HepG2 (cell line): ENCODE measurements around the gene KRT10. TPM values are rescaled to one million over a fixed set of nuclear protein-coding genes. Genes with fewer than 3 reads are reported as not detected.

Source experiments
- ATAC-seq: fragments of 200-7000 bp; cut with Tn5 transposase; 3 replicates; pipeline ENCODE4 v1.9.1; 2020; ENCODE audit warnings: mild to moderate bottlenecking, moderate library complexity
- BruUV-seq: library from RNA; stranded (reverse); fragments of 400-500 nt; replicated peaks from 2 replicates; lab custom pipeline; 2021; lab: Mats Ljungman, UMichigan
- CTCF ChIA-PET: fragments of 300-600 bp; formaldehyde crosslinking; extraction: SDS; loops from one replicate; lab custom pipeline; 2021; ENCODE audit warnings: low total read pairs, inconsistent platforms, low intra/inter-chr PET ratio; lab: Yijun Ruan, JAX
- POLR2A ChIA-PET: fragments of 350-600 bp; sonication (Branson Sonifier 250); formaldehyde crosslinking; loops from one replicate; lab custom pipeline; 2020; ENCODE audit warnings: antibody characterized with exemption, inconsistent platforms; lab: Yijun Ruan, JAX
- DNase-seq: peaks from one replicate; pipeline ENCODE4 v3.0.0-alpha.2; 2015; ENCODE audit warnings: low spot score
- FAIRE-seq: peaks from 3 replicates; lab custom pipeline; 2011; peaks lifted over from hg19 to GRCh38; lab: Jason Lieb, UNC
- H2AFZ ChIP-seq: one replicate; pipeline ENCODE4 v1.6.1; 2011; ENCODE audit warnings: low read length, inconsistent platforms
- H3K27ac ChIP-seq: fragments of 300-600 bp; 3 replicates; pipeline ENCODE4 v1.8.0; 2011; ENCODE audit warnings: mixed run types, mild to moderate bottlenecking, mixed read lengths, low read length, inconsistent platforms; ENCODE audit not compliant: insufficient read depth; ENCODE audit errors: extremely low read length
- H3K27me3 ChIP-seq, 2 experiments: fragments of 200-600 bp in 1 of 2; 2 replicates in 1 of 2; 3 replicates in 1 of 2; pipeline versions ENCODE4 v1.6.0 to v1.8.0; 2011; ENCODE audit warnings: low read length in 2 of 2, mild to moderate bottlenecking in 2 of 2, moderate library complexity in 2 of 2, inconsistent platforms in 1 of 2; ENCODE audit not compliant: insufficient read depth in 2 of 2, control insufficient read depth in 1 of 2
- H3K36me3 ChIP-seq, 2 experiments: fragments of 200-600 bp in 1 of 2; replicated peaks in 1 of 2; 2 replicates in 1 of 2; 3 replicates in 1 of 2; pipeline versions ENCODE4 v1.5.1 to v1.8.0; 2011; ENCODE audit warnings: low read length in 2 of 2, inconsistent platforms in 1 of 2; ENCODE audit not compliant: insufficient read depth in 2 of 2, control insufficient read depth in 1 of 2
- H3K4me1 ChIP-seq: 2 replicates; pipeline ENCODE4 v1.5.1; 2012; ENCODE audit warnings: low read length, inconsistent platforms; ENCODE audit not compliant: insufficient read depth
- H3K4me2 ChIP-seq: 2 replicates; pipeline ENCODE4 v1.6.0; 2011; ENCODE audit warnings: low read depth, low read length, inconsistent platforms
- H3K4me3 ChIP-seq, 3 experiments: fragments of 200-600 bp in 1 of 3; sonication (generic), shearing (Covaris generic) in 1 of 3; replicated peaks in 1 of 3; 2 replicates each; pipeline ENCODE4 v1.5.1; 2011 to 2016; ENCODE audit warnings: low read length in 3 of 3, inconsistent platforms in 2 of 3, low read depth in 2 of 3, mild to moderate bottlenecking in 2 of 3, control low read depth in 1 of 3, mixed read lengths in 1 of 3; ENCODE audit not compliant: insufficient read depth in 1 of 3
- H3K79me2 ChIP-seq: one replicate; pipeline ENCODE4 v1.6.1; 2011; ENCODE audit warnings: low read length, inconsistent platforms; ENCODE audit not compliant: insufficient read depth
- H3K9ac ChIP-seq: 2 replicates; pipeline ENCODE4 v1.6.0; 2011; ENCODE audit warnings: mild to moderate bottlenecking, low read depth, low read length, inconsistent platforms; ENCODE audit not compliant: insufficient read depth
- H3K9me3 ChIP-seq: 2 replicates; pipeline ENCODE4 v1.5.1; 2012; ENCODE audit warnings: mild to moderate bottlenecking, low read length
- H4K20me1 ChIP-seq: 2 replicates; pipeline ENCODE4 v1.6.0; 2011; ENCODE audit warnings: inconsistent platforms, mild to moderate bottlenecking, low read length, moderate library complexity; ENCODE audit not compliant: insufficient read depth
- E2F2 ChIP-seq: sonication (generic); formaldehyde crosslinking; IDR thresholded peaks from 2 replicates; pipeline ENCODE4 v1.4.0; 2020; ENCODE audit warnings: missing genetic modification reagents, borderline replicate concordance
- KAT8 ChIP-seq: IDR thresholded peaks from 2 replicates; pipeline ENCODE4 v1.6.1; 2016; ENCODE audit warnings: missing genetic modification reagents, missing compliant biosample characterization
- MAFF ChIP-seq: IDR thresholded peaks from 2 replicates; pipeline ENCODE4 v1.6.1; 2011; ENCODE audit warnings: low read depth, low read length, improper control_type of control experiment
- MAFK ChIP-seq, 2 experiments: IDR thresholded peaks in 1 of 2; conservative IDR thresholded peaks in 1 of 2; 2 replicates each; pipeline ENCODE4 v1.6.1; 2011; ENCODE audit warnings: improper control_type of control experiment in 2 of 2, low read length in 2 of 2
- MLXIP ChIP-seq: sonication (generic); formaldehyde crosslinking; IDR thresholded peaks from 2 replicates; pipeline ENCODE4 v1.9.0; 2021; ENCODE audit warnings: missing genetic modification reagents, borderline replicate concordance
- RORA ChIP-seq: sonication (generic); formaldehyde crosslinking; IDR thresholded peaks from 2 replicates; pipeline ENCODE4 v1.5.0; 2020; ENCODE audit warnings: mild to moderate bottlenecking, missing genetic modification reagents, moderate library complexity
- TARDBP ChIP-seq: sonication (generic); formaldehyde crosslinking; IDR thresholded peaks from 2 replicates; pipeline ENCODE4 v1.8.0; 2022; ENCODE audit warnings: mild to moderate bottlenecking, missing genetic modification reagents
- WGBS: methylation state at CpG from one replicate; pipeline ENCODE4 v1.1.6; 2017; ENCODE audit warnings: low lambda C conversion rate; 5-methylcytosine and 5-hydroxymethylcytosine counted together
- in situ Hi-C: cut with HindIII; loops from 2 replicates; pipeline ENCODE4 v1.10.0; 2017; ENCODE audit warnings: low pct_unique_long_range_greater_than_20kb; ENCODE audit not compliant: extremely low pct_ligation_motif_present
- intact Hi-C: fragments of 100-400 bp; cut with micrococcal nuclease; formaldehyde crosslinking; loops from one replicate; pipeline ENCODE4 v1.10.0; 2022; ENCODE audit not compliant: unreplicated experiment
- polyA plus RNA-seq, 8 experiments: library from polyadenylated mRNA; depleted of rRNA in 3 of 8; stranded (reverse) in 7 of 8; unstranded in 1 of 8; fragments of >200 nt; fragmentation: Illumina TruSeq in 4 of 8; extraction: Trizol in 4 of 8; gene quantifications; 2 replicates each; pipeline versions ENCODE4 v1.2.1 to v1.2.3, GENCODE V29; 2011 to 2016; ENCODE audit warnings: low read depth in 4 of 8, missing spikeins in 1 of 8, mixed read lengths in 1 of 8; ENCODE audit not compliant: insufficient read depth in 1 of 8
- total RNA-seq, 5 experiments: library from RNA; depleted of rRNA; stranded (reverse); fragments of >200 nt; fragmentation: Illumina TruSeq; extraction: Trizol; gene quantifications; 2 replicates each; pipeline ENCODE4 v1.2.3, GENCODE V29; 2016; ENCODE audit warnings: low read depth in 1 of 5

KRT10 gene
- total and polyA plus RNA-seq, 2 of the 13 experiments (the other 11 are each of a cell fraction or from before 2014, with no cell fraction given) = 25.1 to 27.5 TPM

GRCh38 chr17:40841246-40841645 lies 18.8 kb upstream of the KRT10 start (continued):
- TF ChIP-seq MLXIP (CRISPR knock-in tag) = no peak
- TF ChIP-seq, all 625 proteins: peak for 0

- BruUV-seq = no TSS peak
- in situ Hi-C loops (no loop called here), intact Hi-C loops (no loop called here)
- Histone ChIP-seq H2AFZ (no peak overlapping the region), H4K20me1 (no peaks in the 10 kb centered on the region), H3K9ac (no peak overlapping the region), H3K79me2 (no peaks in the 10 kb centered on the region), H3K27me3 (peaks cover 0 to 4% of the 10 kb centered on the region in 2 experiments; a peak in 1 of 5 replicates), H3K36me3 (peaks cover 1 to 6% of the 10 kb centered on the region in 2 experiments; a peak in 2 of 5 replicates), H3K4me2 (no peak overlapping the region), H3K27ac (no peak overlapping the region), H3K4me1 (0 out of 2 replicates have a peak, but pooled peaks cover 5% of the 10 kb centered on the region), H3K4me3 (no peak overlapping the region), H3K9me3 (no peaks in the 10 kb centered on the region)
- 61% methylated on average over 3 of the region's 3 CpGs for WGBS
- DNase-seq (no peak), ATAC-seq (no peak), FAIRE-seq (no peak)
- CTCF ChIA-PET = no interaction called here
- POLR2A ChIA-PET = interaction anchor here (0.9 kb wide), 1 partner anchor 20 kb away, joined by 3 read pairs; no protein-coding TSS in a partner anchor
- no peak for TF ChIP-seq E2F2 (CRISPR knock-in tag)
- peak; percentile 56 to 69; a peak in 3 of 4 replicates for TF ChIP-seq MAFK (conservative IDR thresholded peaks at IDR 0.05 in 1 of 2, IDR thresholded peaks at IDR 0.05 in 1 of 2; ENCODE audit: low read length in 2 of 2)
- no peak for TF ChIP-seq KAT8 (CRISPR knock-in tag)
- TF ChIP-seq MAFF = peak; percentile 58
- TF ChIP-seq RORA (CRISPR knock-in tag) = no peak
- TF ChIP-seq TARDBP (CRISPR knock-in tag) = no peak
Measured at GRCh38 chr17:40839194-40839593, 16.8 kb upstream of the KRT10 start.
